ENCODE data around the gene PRKCE. TPM values are rescaled to one million over a fixed set of nuclear protein-coding genes. Genes with fewer than 3 reads are reported as not detected.
A peak's percentile ranks its signal among the peaks of the same experiment; 100 is the strongest.
"Not testable (repeated sequence)": the region's sequence is repeated elsewhere in the genome, so short reads cannot be mapped to it uniquely, and the experiment has no call there.

Gene PRKCE
- total RNA-seq, 1 experiment from 2014 or later: 12.1 TPM

DNA sequence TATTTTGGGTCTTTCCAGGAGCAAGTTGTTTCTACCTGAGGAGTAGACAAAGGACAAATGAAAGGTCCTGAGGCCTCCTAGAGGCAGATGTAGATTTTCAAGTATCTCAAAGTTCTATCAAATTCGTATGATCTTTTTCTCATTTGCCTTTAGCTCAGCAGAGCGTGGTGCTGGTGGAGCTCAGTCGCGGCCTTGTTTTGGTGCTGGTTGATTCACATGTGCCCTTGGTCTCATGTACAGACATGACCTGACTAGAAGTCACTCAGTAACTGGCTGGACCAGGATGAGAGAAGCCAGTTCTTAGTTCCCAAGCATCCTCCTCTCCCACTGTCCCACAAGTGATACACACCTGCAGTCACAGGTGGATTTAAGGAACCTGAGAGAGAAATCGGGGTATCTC lies 264.0 kb downstream of the PRKCE start:
- H3K27me3 Mint-ChIP-seq (ENCODE audit: insufficient read depth, unreplicated experiment): no peaks in the 10 kb centered on the region
- TF ChIP-seq CTCF (IDR thresholded peaks at IDR 0.05; ENCODE audit: unreplicated experiment): no peak
- no peak overlapping the region for H3K27ac Mint-ChIP-seq (ENCODE audit: low read depth, unreplicated experiment)
- ChIA-PET POLR2A (no interaction called here), CTCF (interaction anchor here (1.1 kb wide), 1 partner anchor 48 kb away, joined by 3 read pairs; no protein-coding TSS in a partner anchor)
- H3K9me3 Mint-ChIP-seq (ENCODE audit: unreplicated experiment): no peaks in the 10 kb centered on the region
- DNase-seq (ENCODE audit: unreplicated experiment): no peak
- intact Hi-C loops (cut with micrococcal nuclease): no loop called here
- H3K36me3 Mint-ChIP-seq (ENCODE audit: insufficient read depth, unreplicated experiment): peaks cover 9% of the 10 kb centered on the region
- peaks cover 23% of the 10 kb centered on the region for H3K4me1 Mint-ChIP-seq (ENCODE audit: insufficient read depth, unreplicated experiment)
- no TSS peak for BruUV-seq (replicated peaks)
- H3K4me3 Mint-ChIP-seq (ENCODE audit: unreplicated experiment): no peak overlapping the region

DNA sequence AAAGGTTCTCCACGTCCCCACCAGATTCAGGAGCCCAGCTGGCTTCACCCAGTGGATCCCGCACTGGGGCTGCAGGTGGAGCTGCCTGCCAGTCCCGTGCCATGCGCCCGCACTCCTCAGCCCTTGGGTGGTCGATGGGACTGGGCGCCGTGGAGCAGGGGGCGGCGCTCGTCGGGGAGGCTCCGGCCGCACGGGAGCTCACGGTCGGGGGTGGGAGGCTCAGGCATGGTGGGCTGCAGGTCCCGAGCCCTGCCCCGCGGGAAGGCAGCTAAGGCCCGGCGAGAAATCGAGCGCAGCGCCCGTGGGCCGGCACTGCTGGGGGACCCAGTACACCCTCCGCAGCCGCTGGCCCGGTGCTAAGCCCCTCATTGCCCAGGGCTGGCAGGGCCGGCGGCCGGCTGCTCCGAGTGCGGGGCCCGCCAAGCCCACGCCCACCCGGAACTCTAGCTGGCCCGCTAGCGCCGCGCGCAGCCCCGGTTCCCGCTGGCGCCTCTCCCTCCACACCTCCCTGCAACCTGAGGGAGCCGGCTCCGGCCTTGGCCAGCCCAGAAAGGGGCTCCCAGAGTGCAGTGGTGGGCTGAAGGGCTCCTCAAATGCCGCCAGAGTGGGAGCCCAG lies 266.2 kb downstream of the PRKCE start:
- intact Hi-C loops (cut with micrococcal nuclease); H3K27me3 Mint-ChIP-seq (ENCODE audit: insufficient read depth, unreplicated experiment); H3K9me3 Mint-ChIP-seq (ENCODE audit: unreplicated experiment); BruUV-seq (replicated peaks); DNase-seq (ENCODE audit: unreplicated experiment); H3K36me3 Mint-ChIP-seq (ENCODE audit: insufficient read depth, unreplicated experiment); H3K27ac Mint-ChIP-seq (ENCODE audit: low read depth, unreplicated experiment); H3K4me3 Mint-ChIP-seq (ENCODE audit: unreplicated experiment): not testable (repeated sequence)
- H3K4me1 Mint-ChIP-seq (ENCODE audit: insufficient read depth, unreplicated experiment): peaks cover 20% of the 10 kb centered on the region
- POLR2A ChIA-PET: interaction anchor here (1.6 kb wide), 1 partner anchor 268 kb away, joined by 6 read pairs; no protein-coding TSS in a partner anchor
- CTCF ChIA-PET: interaction anchor here (0.7 kb wide), 1 partner anchor 8 kb away, joined by 5 read pairs; no protein-coding TSS in a partner anchor

- DNase-seq (ENCODE audit: unreplicated experiment): no peak
- H3K36me3 Mint-ChIP-seq (ENCODE audit: insufficient read depth, unreplicated experiment): peaks cover 5% of the 10 kb centered on the region
- POLR2A ChIA-PET: interaction anchor here (1.6 kb wide), 1 partner anchor 269 kb away, joined by 6 read pairs; no protein-coding TSS in a partner anchor
- peak overlapping the region; percentile 87 for H3K27ac Mint-ChIP-seq (ENCODE audit: low read depth, unreplicated experiment)
- TF ChIP-seq CTCF (IDR thresholded peaks at IDR 0.05; ENCODE audit: unreplicated experiment): no peak
- H3K27me3 Mint-ChIP-seq (ENCODE audit: insufficient read depth, unreplicated experiment): no peaks in the 10 kb centered on the region
- BruUV-seq (replicated peaks): no TSS peak
- no peak overlapping the region for H3K4me3 Mint-ChIP-seq (ENCODE audit: unreplicated experiment)
- CTCF ChIA-PET: interaction anchor here (0.7 to 1.2 kb wide), 2 partner anchors 8 to 276 kb away, joined by 4 to 5 read pairs; no protein-coding TSS in a partner anchor
- intact Hi-C loops (cut with micrococcal nuclease): no loop called here
- no peaks in the 10 kb centered on the region for H3K9me3 Mint-ChIP-seq (ENCODE audit: unreplicated experiment)
- H3K4me1 Mint-ChIP-seq (ENCODE audit: insufficient read depth, unreplicated experiment): peaks cover 23% of the 10 kb centered on the region
These were observed 267.1 kb downstream of the PRKCE start for GRCh38 chr2:45918463-45919159.

DNA sequence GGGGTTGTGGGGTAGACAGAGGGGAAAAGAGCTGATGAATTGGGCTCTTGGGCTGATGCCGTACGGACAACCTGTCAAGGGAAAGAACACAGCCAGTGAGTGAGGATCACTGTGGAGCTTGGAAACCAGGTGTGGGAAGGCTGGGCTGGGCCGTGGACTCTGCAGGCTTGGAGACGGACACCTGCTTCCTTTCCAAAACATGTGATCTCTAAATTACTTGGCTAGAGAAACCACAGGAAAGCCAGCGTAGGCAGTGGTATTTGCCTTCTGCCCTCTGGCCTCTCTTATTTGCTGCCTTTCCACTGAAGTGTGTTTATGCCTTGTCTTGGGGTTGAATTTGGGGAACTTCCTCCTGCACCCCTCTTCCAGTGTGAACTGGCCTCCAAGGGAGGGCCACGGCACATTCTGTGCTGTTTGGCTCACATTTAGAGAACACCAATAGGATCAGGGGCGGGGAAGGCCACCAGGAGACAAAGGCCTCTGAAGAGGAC lies 267.7 kb downstream of the PRKCE start:
- no TSS peak for BruUV-seq (replicated peaks)
- H3K27ac Mint-ChIP-seq (ENCODE audit: low read depth, unreplicated experiment): peak overlapping the region; percentile 87
- CTCF ChIA-PET: interaction anchor here (1.2 kb wide), 1 partner anchor 276 kb away, joined by 4 read pairs; no protein-coding TSS in a partner anchor
- no peak overlapping the region for H3K4me3 Mint-ChIP-seq (ENCODE audit: unreplicated experiment)
- H3K36me3 Mint-ChIP-seq (ENCODE audit: insufficient read depth, unreplicated experiment): peaks cover 5% of the 10 kb centered on the region
- H3K27me3 Mint-ChIP-seq (ENCODE audit: insufficient read depth, unreplicated experiment): no peaks in the 10 kb centered on the region
- intact Hi-C loops (cut with micrococcal nuclease): no loop called here
- H3K4me1 Mint-ChIP-seq (ENCODE audit: insufficient read depth, unreplicated experiment): peaks cover 29% of the 10 kb centered on the region
- no peak for DNase-seq (ENCODE audit: unreplicated experiment)
- POLR2A ChIA-PET: interaction anchor here (1.6 kb wide), 1 partner anchor 269 kb away, joined by 6 read pairs; no protein-coding TSS in a partner anchor
- H3K9me3 Mint-ChIP-seq (ENCODE audit: unreplicated experiment): no peaks in the 10 kb centered on the region
- no peak for TF ChIP-seq CTCF (IDR thresholded peaks at IDR 0.05; ENCODE audit: unreplicated experiment)

Measured in MCF 10A (cell line).